ENCODE measurements around the gene PORCN.

- TF ChIP-seq CTCF (optimal IDR thresholded peaks at IDR 0.05 in 1 of 3, IDR thresholded peaks at IDR 0.05 in 1 of 3, conservative IDR thresholded peaks at IDR 0.05 in 1 of 3; ENCODE audit: extremely low read depth in 1 of 3, insufficient read depth in 2 of 3, low read length in 3 of 3) (no peak), EZH2 (IDR thresholded peaks at IDR 0.05; ENCODE audit: low read length) (no peak)
Measured at GRCh38 chrX:48504261-48504660, 4.5 kb upstream of the PORCN start.

All from keratinocyte (primary cell).